Measurements from ENCODE around the gene MARCHF7.
"Not testable (repeated sequence)": the region's sequence is repeated elsewhere in the genome, so short reads cannot be mapped to it uniquely, and the experiment has no call there.

The MARCHF7 gene

GRCh38 chr2:159722580-159722979 lies 10.3 kb downstream of the MARCHF7 start:
- DNase-seq, result no peak

GRCh38 chr2:159724795-159725572 lies 12.7 kb downstream of the MARCHF7 start:
- not testable (repeated sequence) for DNase-seq

GRCh38 chr2:159725713-159726112 lies 13.4 kb downstream of the MARCHF7 start:
- DNase-seq, result no peak

- DNase-seq, result no peak
Measured at GRCh38 chr2:159728629-159729028, 16.3 kb downstream of the MARCHF7 start.

- DNase-seq, result no peak
Measured at GRCh38 chr2:159735648-159736047, 23.3 kb downstream of the MARCHF7 start.

GRCh38 chr2:159736048-159736447 lies 23.7 kb downstream of the MARCHF7 start:
- DNase-seq, result no peak

- no peak for DNase-seq
Measured at GRCh38 chr2:159737292-159737916, 25.1 kb downstream of the MARCHF7 start.

- DNase-seq, result no peak
Measured at GRCh38 chr2:159737917-159738296, 25.6 kb downstream of the MARCHF7 start.

GRCh38 chr2:159738509-159739390 lies 26.4 kb downstream of the MARCHF7 start:
- DNase-seq, result no peak

GRCh38 chr2:159742846-159743245 lies 30.5 kb downstream of the MARCHF7 start:
- no peak for DNase-seq

- DNase-seq, result no peak
Measured at GRCh38 chr2:159744363-159744762, 32.1 kb downstream of the MARCHF7 start.

GRCh38 chr2:159745237-159745636 lies 32.9 kb downstream of the MARCHF7 start:
- not testable (repeated sequence) for DNase-seq

- DNase-seq, result no peak
Measured at GRCh38 chr2:159748089-159748488, 35.8 kb downstream of the MARCHF7 start.

- no peak for DNase-seq
Measured at GRCh38 chr2:159750873-159751272, 38.6 kb downstream of the MARCHF7 start.

- DNase-seq, result no peak
Measured at GRCh38 chr2:159753797-159754196, 41.5 kb downstream of the MARCHF7 start.

- DNase-seq, result no peak
Measured at GRCh38 chr2:159755014-159755413, 42.7 kb downstream of the MARCHF7 start.

GRCh38 chr2:159755788-159756187 lies 43.5 kb downstream of the MARCHF7 start:
- DNase-seq, result no peak

GRCh38 chr2:159758239-159758638 lies 45.9 kb downstream of the MARCHF7 start:
- DNase-seq, result no peak

- no peak for DNase-seq
Measured at GRCh38 chr2:159758686-159759085, 46.4 kb downstream of the MARCHF7 start.

GRCh38 chr2:159759577-159759976 lies 47.3 kb downstream of the MARCHF7 start:
- DNase-seq, result no peak

- no peak for DNase-seq
Measured at GRCh38 chr2:159760326-159760725, 48.0 kb downstream of the MARCHF7 start.

- DNase-seq, result no peak
Measured at GRCh38 chr2:159762075-159762474, 49.8 kb downstream of the MARCHF7 start.
